HS-27A (cell line): Measurements from ENCODE around the gene IFRD2.

Experiments used
- DNase-seq: peaks from one replicate; pipeline ENCODE4 v3.0.0-alpha.2; 2012; ENCODE audit warnings: low read depth, missing footprints

Gene IFRD2

GRCh38 chr3:50292159-50293078, at the start of gene IFRD2:
TSS of gene IFRD2 (minus strand) at chr3:50292429. CDS start at chr3:50292274, 155 bp downstream.
- DNase-seq = peak; percentile 95

GRCh38 chr3:50341537-50341936, 49.3 kb upstream of the IFRD2 start:
- DNase-seq = no peak

GRCh38 chr3:50340448-50341329, 48.5 kb upstream of the IFRD2 start, which contains the start of gene RASSF1:
TSS of gene RASSF1 (minus strand) at chr3:50340836. CDS start at chr3:50340805, 31 bp downstream.
- DNase-seq = peak; percentile 49

GRCh38 chr3:50340147-50340447, 47.9 kb upstream of the IFRD2 start:
- no peak for DNase-seq

GRCh38 chr3:50339485-50340146, 47.4 kb upstream of the IFRD2 start:
- no peak for DNase-seq

GRCh38 chr3:50338965-50339364, 46.7 kb upstream of the IFRD2 start:
- DNase-seq = no peak

GRCh38 chr3:50337175-50337861, 45.1 kb upstream of the IFRD2 start:
- DNase-seq = peak; percentile 98

GRCh38 chr3:50336452-50337174, 44.4 kb upstream of the IFRD2 start:
- no peak for DNase-seq

- no peak for DNase-seq
Measured at GRCh38 chr3:50334339-50335075, 42.3 kb upstream of the IFRD2 start.

- DNase-seq = no peak
Measured at GRCh38 chr3:50333744-50334328, 41.6 kb upstream of the IFRD2 start.

GRCh38 chr3:50331364-50331907, 39.2 kb upstream of the IFRD2 start:
- no peak for DNase-seq

- no peak for DNase-seq
Measured at GRCh38 chr3:50330330-50330729, 38.1 kb upstream of the IFRD2 start.

- DNase-seq = peak; percentile 94
Measured at GRCh38 chr3:50327943-50328691, 35.9 kb upstream of the IFRD2 start, which contains the start of gene TUSC2. TSS of gene TUSC2 (minus strand) at chr3:50328223. CDS start at chr3:50328099, 124 bp downstream.

GRCh38 chr3:50327129-50327528, 34.9 kb upstream of the IFRD2 start:
- no peak for DNase-seq

GRCh38 chr3:50326182-50326541, 33.9 kb upstream of the IFRD2 start:
- no peak for DNase-seq

GRCh38 chr3:50325497-50326181, 33.4 kb upstream of the IFRD2 start:
- no peak for DNase-seq

GRCh38 chr3:50325113-50325480, 32.9 kb upstream of the IFRD2 start:
- DNase-seq = no peak
